Measurements from ENCODE around the gene IMPDH1. TPM values are rescaled to one million over a fixed set of nuclear protein-coding genes. Genes with fewer than 3 reads are reported as not detected.

IMPDH1 gene
- total RNA-seq, 2 donors from 2014 or later = 17.4 to 27.4 TPM

DNA sequence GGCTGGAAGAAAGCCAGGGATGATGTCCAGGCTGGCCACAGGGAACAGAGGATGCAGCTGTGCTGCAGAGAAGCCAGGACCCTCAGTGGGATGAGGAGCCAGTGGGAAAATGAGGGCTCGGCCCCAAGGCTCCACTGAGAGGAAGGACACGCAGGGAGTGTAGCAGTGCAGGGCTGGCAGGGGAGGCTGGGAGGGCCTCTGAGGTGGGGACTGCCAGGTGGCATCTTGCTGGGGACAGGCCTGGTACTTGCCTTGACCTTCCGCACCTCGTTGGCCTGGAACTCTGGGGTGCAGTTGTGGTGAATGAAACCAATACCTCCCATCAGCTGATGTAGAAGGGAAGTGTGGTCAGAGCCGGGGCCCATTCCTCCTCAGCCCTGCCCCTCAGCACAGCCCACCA lies 9.2 kb downstream of the IMPDH1 start:
- H3K36me3 ChIP-seq = peaks cover 50% of the 10 kb centered on the region
- no peak for DNase-seq (ENCODE audit: low spot score)
- TF ChIP-seq CTCF (IDR thresholded peaks at IDR 0.05) = no peak

GRCh38 chr7:128399991-128400390 lies 9.8 kb downstream of the IMPDH1 start:
- Histone ChIP-seq H3K4me3 (no peak overlapping the region), H3K9me3 (no peaks in the 10 kb centered on the region), H3K36me3 (peaks cover 56% of the 10 kb centered on the region), H3K27ac (no peak overlapping the region), H3K4me1 (peaks cover 0 to 11% of the 10 kb centered on the region in 2 donors), H3K27me3 (no peaks in the 10 kb centered on the region)
- TF ChIP-seq CTCF (IDR thresholded peaks at IDR 0.05) = no peak
- no peak for DNase-seq (ENCODE audit: low spot score)

More for the DNA sequence above, 9.2 kb downstream of the IMPDH1 start:
- Histone ChIP-seq H3K4me3 (no peak overlapping the region), H3K4me1 (peaks cover 0 to 16% of the 10 kb centered on the region in 2 donors), H3K27me3 (no peaks in the 10 kb centered on the region), H3K9me3 (no peaks in the 10 kb centered on the region), H3K27ac (no peak overlapping the region)

DNA sequence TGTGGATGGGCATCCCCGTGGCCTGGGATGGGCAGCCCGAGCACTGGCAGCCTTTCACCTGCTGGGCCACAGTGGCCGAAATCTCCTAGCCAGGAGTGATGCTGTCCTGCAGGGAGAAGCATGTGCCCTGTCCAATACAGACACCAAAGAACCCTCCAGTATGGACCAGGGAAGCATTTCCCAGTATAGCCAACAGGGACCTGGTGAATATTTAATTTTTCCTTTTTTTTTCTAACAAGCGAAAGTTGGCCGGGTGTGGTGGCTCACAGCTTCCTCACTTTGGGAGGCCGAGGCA lies 11.0 kb downstream of the IMPDH1 start:
- Histone ChIP-seq H3K36me3 (peaks cover 67% of the 10 kb centered on the region), H3K27me3 (no peaks in the 10 kb centered on the region), H3K27ac (no peak overlapping the region), H3K4me3 (no peak overlapping the region), H3K4me1 (no peaks in the 10 kb centered on the region), H3K9me3 (no peaks in the 10 kb centered on the region)
- peak in 1 of 2 donors; percentile 53 for TF ChIP-seq CTCF (IDR thresholded peaks at IDR 0.05)
- DNase-seq (ENCODE audit: low spot score) = no peak

GRCh38 chr7:128398016-128398840 lies 11.6 kb downstream of the IMPDH1 start:
- H3K27ac ChIP-seq = no peak overlapping the region
- peaks cover 70% of the 10 kb centered on the region for H3K36me3 ChIP-seq
- TF ChIP-seq CTCF (IDR thresholded peaks at IDR 0.05) = peak; percentile 88 to 98
- no peaks in the 10 kb centered on the region for H3K27me3 ChIP-seq
- no peak overlapping the region for H3K4me3 ChIP-seq
- no peaks in the 10 kb centered on the region for H3K9me3 ChIP-seq
- no peak for DNase-seq (ENCODE audit: low spot score)
- H3K4me1 ChIP-seq = no peaks in the 10 kb centered on the region

GRCh38 chr7:128396357-128396756 lies 13.4 kb downstream of the IMPDH1 start:
- H3K9me3 ChIP-seq = no peaks in the 10 kb centered on the region
- TF ChIP-seq CTCF (IDR thresholded peaks at IDR 0.05) = no peak
- no peak overlapping the region for H3K4me3 ChIP-seq
- peaks cover 67% of the 10 kb centered on the region for H3K36me3 ChIP-seq
- H3K27ac ChIP-seq = no peak overlapping the region
- no peaks in the 10 kb centered on the region for H3K27me3 ChIP-seq
- no peaks in the 10 kb centered on the region for H3K4me1 ChIP-seq
- no peak for DNase-seq (ENCODE audit: low spot score)

DNA sequence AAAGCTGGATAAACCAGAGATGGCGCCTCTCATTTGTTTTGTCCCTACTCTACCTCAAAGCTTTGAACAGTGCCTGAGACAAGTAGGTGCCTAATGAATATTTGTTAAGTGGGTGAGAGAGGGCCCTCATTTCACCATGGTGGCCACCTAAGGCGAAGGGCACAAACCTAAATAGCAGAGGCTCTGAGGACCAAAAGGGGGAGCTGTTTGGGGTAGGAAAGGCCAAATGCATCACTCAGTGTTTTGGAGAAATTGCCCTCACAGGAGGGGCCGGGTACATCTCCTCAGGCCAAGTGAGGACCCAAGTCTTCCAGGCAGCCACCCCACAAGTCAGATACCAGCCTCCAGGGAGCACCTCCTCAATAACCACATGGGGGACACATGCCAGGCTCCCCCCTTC lies 14.0 kb downstream of the IMPDH1 start:
- no peaks in the 10 kb centered on the region for H3K27me3 ChIP-seq

More for the DNA sequence above, 14.0 kb downstream of the IMPDH1 start:
- Histone ChIP-seq H3K4me3 (no peak overlapping the region), H3K36me3 (peaks cover 61% of the 10 kb centered on the region), H3K9me3 (no peaks in the 10 kb centered on the region), H3K4me1 (no peaks in the 10 kb centered on the region), H3K27ac (no peak overlapping the region)
- DNase-seq (ENCODE audit: low spot score) = no peak
- TF ChIP-seq CTCF (IDR thresholded peaks at IDR 0.05) = no peak
